Stimulated activated CD4-positive, alpha-beta T cell treated with anti-CD3 and anti-CD28 coated beads, TNF-alpha, amount 100 ng/mL, for 48 hours (primary cell): Measurements from ENCODE around the gene GTF2A1.

ENCODE experiments used
- DNase-seq, 3 donors: peaks; one replicate each; pipeline ENCODE4 v3.0.0-alpha.2; 2020; ENCODE audit warnings: low read depth in 3 of 3

GTF2A1 gene

DNA sequence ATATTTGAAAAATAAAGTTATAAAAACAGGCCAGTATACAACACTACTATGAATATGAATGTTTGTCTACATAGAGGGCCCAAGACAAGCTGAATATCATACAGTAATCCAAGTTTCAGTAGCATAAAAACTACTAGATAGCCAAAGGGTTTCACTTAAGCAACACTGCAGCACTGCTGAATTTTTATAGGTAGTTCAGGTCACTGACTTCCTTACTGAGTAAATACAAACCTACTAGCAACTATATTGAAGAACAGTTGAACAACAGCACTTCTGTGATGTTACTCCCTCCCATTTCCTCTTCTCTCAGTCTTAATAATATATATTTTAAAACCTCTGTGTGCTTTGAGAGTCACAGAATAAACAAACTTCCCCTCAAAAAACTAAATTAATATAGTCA is 42.7 kb downstream of the GTF2A1 start:
- no peak for DNase-seq

GRCh38 chr14:81177225-81177624 is 43.5 kb downstream of the GTF2A1 start:
- DNase-seq: no peak

DNA sequence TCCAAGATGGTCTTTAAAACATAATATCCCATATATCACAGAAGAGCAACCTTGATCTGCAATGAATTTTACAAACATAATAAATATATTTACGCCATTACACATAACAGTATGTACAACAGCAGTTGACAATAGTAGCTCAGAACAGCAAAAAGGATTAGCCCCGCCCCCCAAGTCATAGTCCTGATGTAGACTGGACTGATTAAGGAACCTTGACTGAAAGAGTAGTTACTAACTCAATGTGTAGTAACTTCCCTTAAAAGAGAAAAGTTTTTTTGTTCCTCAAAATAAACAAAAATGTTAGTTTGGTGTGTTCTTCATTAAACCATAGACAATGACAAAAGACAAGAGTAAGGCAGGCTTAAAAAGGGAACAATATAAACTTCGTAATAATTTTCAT is 44.5 kb downstream of the GTF2A1 start:
- DNase-seq: no peak

GRCh38 chr14:81172881-81173280 is 47.9 kb downstream of the GTF2A1 start:
- no peak for DNase-seq

GRCh38 chr14:81172353-81172752 is 48.4 kb downstream of the GTF2A1 start:
- no peak for DNase-seq

DNA sequence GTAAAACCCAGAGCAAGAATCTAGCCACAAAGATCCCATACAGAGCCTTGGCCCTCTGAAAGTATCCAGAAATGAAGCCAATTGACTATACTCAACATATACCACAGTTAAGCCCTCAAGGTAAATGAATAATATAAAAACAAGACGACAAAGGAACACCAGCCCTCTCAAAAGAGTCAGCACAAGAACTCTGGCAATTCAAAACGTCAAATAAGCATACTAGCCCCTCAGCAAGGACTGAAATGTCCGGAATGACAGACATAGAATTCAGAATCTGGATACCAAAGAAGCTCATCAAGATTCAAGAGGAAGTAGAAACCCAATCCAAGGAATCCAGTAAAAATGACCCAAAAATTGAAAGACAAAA is 49.9 kb downstream of the GTF2A1 start:
- no peak for DNase-seq

- peak; percentile 67 to 81 (median 76) for DNase-seq
Observed at GRCh38 chr14:81170104-81170828, 50.5 kb downstream of the GTF2A1 start.

GRCh38 chr14:81169711-81170103 is 51.1 kb downstream of the GTF2A1 start:
- no peak for DNase-seq

DNA sequence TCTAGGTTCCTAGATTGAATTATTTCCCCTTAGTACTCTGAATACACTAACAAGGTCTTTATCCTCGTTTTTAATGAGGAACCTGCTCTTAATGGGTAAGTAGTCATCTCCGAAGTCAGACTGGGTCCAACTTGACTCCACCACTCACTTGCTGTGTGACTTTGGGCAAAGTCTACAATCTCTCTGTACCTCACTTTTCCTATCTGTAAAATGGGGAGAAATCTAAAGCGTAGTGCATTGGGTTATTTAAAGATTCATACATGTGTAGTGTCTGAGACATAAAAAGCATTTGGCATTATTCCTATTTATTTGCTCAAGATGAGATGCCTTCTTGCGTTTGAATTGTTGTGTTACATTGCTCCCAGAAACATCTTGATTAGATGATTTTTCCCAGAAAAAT is 51.5 kb downstream of the GTF2A1 start:
- no peak for DNase-seq

DNA sequence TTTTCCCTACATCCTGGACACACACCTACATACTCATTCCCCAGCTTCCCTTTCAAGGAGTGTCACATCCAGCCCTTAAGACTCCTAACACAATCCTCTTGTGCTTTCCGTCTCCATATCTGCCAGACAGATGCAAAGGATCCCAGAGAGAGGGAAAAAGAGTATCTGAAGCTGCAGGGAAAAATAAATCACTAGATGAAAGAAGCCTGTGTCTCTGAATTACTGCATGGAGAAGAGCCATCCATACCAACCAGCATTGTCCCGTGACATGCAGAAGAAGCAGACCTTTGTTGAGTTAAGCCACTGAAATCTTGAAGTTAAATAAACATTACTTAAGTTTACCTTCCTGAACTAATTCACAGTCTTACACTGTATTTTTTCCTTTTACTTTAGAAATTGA is 54.6 kb downstream of the GTF2A1 start:
- DNase-seq: no peak

GRCh38 chr14:81165188-81165587 is 55.6 kb downstream of the GTF2A1 start:
- no peak for DNase-seq

GRCh38 chr14:81164167-81164774 is 56.5 kb downstream of the GTF2A1 start:
- peak; percentile 47 to 73 (median 54) for DNase-seq

- DNase-seq: no peak
Observed at GRCh38 chr14:81162941-81163340, 57.8 kb downstream of the GTF2A1 start.

GRCh38 chr14:81161749-81162148 is 59.0 kb downstream of the GTF2A1 start:
- no peak for DNase-seq

- no peak for DNase-seq
Observed at GRCh38 chr14:81161088-81161487, 59.7 kb downstream of the GTF2A1 start.

GRCh38 chr14:81157431-81157830 is 63.3 kb downstream of the GTF2A1 start:
- DNase-seq: no peak

GRCh38 chr14:81153187-81153586 is 67.6 kb downstream of the GTF2A1 start:
- DNase-seq: no peak

DNA sequence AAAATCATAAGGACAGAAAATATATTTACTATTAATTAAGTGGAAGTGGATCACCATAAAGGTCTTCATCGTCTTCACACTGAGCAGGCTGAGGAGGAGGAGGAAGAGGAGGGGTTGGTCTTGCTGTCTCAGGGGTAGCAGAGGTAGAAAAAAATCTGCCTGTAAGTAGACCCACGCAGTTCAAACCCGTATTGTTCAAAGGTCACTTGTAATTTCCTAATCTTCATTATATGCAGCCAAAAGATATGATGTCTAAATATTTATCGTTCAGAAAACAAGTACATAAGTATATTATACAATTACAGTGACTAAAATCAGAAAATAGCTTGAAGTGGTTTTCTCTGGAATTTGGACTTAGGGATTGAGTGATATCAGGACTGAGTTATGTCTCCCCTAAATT is 72.1 kb downstream of the GTF2A1 start:
- DNase-seq: no peak

- no peak for DNase-seq
Observed at GRCh38 chr14:81147140-81147897, 73.4 kb downstream of the GTF2A1 start.

DNA sequence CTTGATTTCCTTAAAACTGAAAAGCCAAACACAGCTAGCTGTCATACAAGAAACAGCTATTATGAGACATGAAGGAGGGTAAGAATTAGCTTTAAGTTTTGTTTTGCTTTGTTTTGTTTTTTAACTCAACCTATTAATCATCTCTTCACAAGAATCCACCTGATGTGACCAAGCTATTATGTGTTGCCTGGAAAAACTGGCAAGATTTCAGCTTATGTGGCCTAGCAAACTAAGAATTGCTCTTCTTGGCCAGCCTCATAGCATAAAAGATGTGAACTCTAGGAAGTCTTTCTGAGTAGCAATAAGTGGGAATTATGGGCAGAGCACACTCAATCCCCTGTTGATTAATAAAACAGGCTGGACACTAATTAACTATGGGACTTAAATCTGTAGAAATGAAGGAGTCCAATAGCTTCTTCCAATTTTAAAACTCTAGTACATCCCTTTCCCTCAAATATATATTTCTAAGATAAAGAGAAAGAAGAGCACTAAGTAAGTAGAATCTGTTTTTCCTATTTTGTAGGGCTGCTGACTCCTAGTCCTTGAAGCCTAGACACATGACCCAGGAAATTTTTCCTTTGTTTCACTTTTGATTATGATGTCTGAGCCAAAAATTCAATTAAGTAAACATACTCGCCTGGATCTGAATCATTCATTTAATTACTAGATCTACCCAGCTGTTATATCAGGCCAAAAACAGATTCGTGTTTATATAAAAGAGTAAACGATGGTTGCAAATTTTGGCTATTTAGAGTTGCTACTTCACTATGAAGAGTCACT is 75.7 kb downstream of the GTF2A1 start:
- no peak for DNase-seq

GRCh38 chr14:81143793-81144192 is 77.0 kb downstream of the GTF2A1 start:
- no peak for DNase-seq

- DNase-seq: no peak
Observed at GRCh38 chr14:81141426-81141825, 79.3 kb downstream of the GTF2A1 start.
